Ovary (tissue), 9 donors: ENCODE results near the gene STAP2. TPM values are rescaled to one million over a fixed set of nuclear protein-coding genes. Genes with fewer than 3 reads are reported as not detected.

Source experiments
- DNase-seq, 5 donors: peaks; one replicate each; pipeline ENCODE4 v3.0.0-alpha.2; 2019 to 2020
- H3K27ac ChIP-seq, 2 donors: fragments of 200-600 bp; one replicate each; pipeline versions ENCODE4 v1.5.1 to v1.8.0; 2019 to 2022
- H3K27me3 ChIP-seq: fragments of 200-600 bp; one replicate; pipeline ENCODE4 v1.8.0; 2022
- H3K36me3 ChIP-seq: fragments of 200-600 bp; sonication (generic); one replicate; pipeline ENCODE4 v1.5.1; 2019
- H3K4me1 ChIP-seq: one replicate; pipeline ENCODE4 v1.8.1; 2013; ENCODE audit warnings: mild to moderate bottlenecking, moderate library complexity; ENCODE audit not compliant: insufficient read depth
- H3K4me3 ChIP-seq: fragments of 200-600 bp; sonication (generic); one replicate; pipeline ENCODE4 v1.5.1; 2017
- H3K9me3 ChIP-seq, 2 donors: fragments of 200-600 bp in 1 of 2; sonication (generic) in 1 of 2; one replicate each; pipeline versions ENCODE4 v1.5.1 to v1.8.1; 2013 to 2019; ENCODE audit warnings: mild to moderate bottlenecking in 1 of 2, moderate library complexity in 1 of 2
- EP300 ChIP-seq: sonication (generic); formaldehyde crosslinking; IDR thresholded peaks from one replicate; pipeline ENCODE4 v1.6.1; 2017; ENCODE audit warnings: antibody characterized with exemption
- POLR2A ChIP-seq: fragments of 450-650 bp; IDR thresholded peaks from one replicate; pipeline ENCODE4 v1.6.1; 2017; ENCODE audit warnings: antibody characterized with exemption, mild to moderate bottlenecking, moderate library complexity
- WGBS, 3 donors: extraction: QIAGEN DNeasy Blood & Tissue Kit in 1 of 3; methylation state at CpG; one replicate each; pipeline versions ENCODE4 v1.1.5 to v1.1.7; 2013 to 2017; 5-methylcytosine and 5-hydroxymethylcytosine counted together
- intact Hi-C, 4 donors: fragments of 100-400 bp; cut with DNase I; formaldehyde crosslinking; loops; one replicate each; pipeline versions ENCODE4 v1.11.0 to v1.15.1; 2022 to 2023
- polyA plus RNA-seq, 2 donors: library from polyadenylated mRNA; stranded (reverse); fragments of 200-250 nt in 1 of 2; fragments of 350-450 nt in 1 of 2; fragmentation: Illumina TruSeq in 1 of 2; extraction: RNeasy Lipid Tissue Mini Kit (QIAGEN cat#74804) in 1 of 2; gene quantifications; one replicate each; pipeline ENCODE4 v1.2.3, GENCODE V29; 2013 to 2014
- total RNA-seq, 7 donors: library from RNA; depleted of rRNA in 2 of 7; stranded (reverse); fragments of >200 nt in 2 of 7; fragmentation: NEBNext Ultra II Directional in 3 of 7; extraction: Animal tissue kit (Norgen Biotek cat#: 25700) in 3 of 7; gene quantifications; one replicate each; pipeline versions ENCODE4 v1.1.0 to v1.2.4, GENCODE V29; 2016 to 2023
- TF ChIP-seq, protein P1 (sequence below), 3 donors: fragments of 450-650 bp in 2 of 3; fragments of 200-600 bp in 1 of 3; IDR thresholded peaks; one replicate each; pipeline versions ENCODE4 v1.5.1 to v1.8.0; 2016 to 2022; ENCODE audit warnings: antibody characterized with exemption in 3 of 3, mild to moderate bottlenecking in 1 of 3
- donor health status: DM: no; HTN: no; CAD: no; lungs with moderate emphysema.
- donor health status: DM: no; HTN: no; CAD: no.
- donor health status: Bipolar disorder and iron deficiency.
- donor health status: DM: yes; HTN: yes; CAD: no.
- donor health status: DM: no; HTN: no; CAD: no.
- donor health status: DM: yes; HTN: yes; CAD: no.

STAP2 gene
- total and polyA plus RNA-seq, 9 donors: 9.7 to 32.5 (median 17.5) TPM

DNA sequence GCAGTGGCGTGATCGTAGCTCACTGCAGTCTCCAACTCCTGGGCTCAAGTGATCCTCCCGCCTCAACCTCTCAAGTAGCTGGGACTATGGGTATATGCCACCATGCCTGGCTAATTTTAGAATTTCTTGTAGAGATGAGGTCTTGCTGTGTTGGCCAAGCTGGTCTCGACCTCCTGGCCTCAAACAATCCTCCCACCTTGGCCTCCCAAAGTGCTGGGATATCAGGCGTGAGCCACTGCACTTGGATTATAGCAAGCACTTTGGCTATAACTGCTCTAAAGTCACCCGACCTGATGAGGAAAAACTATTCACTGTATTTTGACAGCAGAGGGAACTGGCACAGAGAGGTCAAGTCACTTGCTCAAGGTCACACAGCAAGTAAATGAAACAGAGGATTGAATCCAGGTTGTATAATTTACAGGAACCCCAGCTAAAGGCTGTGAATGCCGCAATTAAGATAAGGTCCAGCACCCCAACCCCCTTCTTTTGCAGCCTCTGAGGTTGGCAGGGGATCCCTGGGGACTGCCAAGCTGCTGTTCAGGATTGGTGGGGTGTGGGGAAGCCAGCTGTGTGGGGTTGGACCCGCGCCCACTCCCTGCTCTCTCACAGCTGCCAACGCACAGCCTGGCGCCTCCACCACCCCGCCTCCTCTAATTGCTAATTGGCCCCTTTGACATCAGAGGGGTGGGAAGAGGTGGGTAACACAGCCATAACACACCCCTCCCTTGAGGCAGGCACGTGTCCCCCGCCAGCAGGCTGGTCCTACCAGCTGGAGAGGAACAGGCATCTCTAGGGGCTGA lies 42.5 kb downstream of the STAP2 start:
- Histone ChIP-seq H3K9me3 (no peaks in the 10 kb centered on the region), H3K27me3 (no peaks in the 10 kb centered on the region), H3K36me3 (no peaks in the 10 kb centered on the region), H3K4me3 (no peak overlapping the region), H3K4me1 (no peaks in the 10 kb centered on the region), H3K27ac (no peak overlapping the region)
- DNase-seq: no peak
- intact Hi-C loops: no loop called here
- no peak for TF ChIP-seq POLR2A
- TF ChIP-seq, protein P1, sequence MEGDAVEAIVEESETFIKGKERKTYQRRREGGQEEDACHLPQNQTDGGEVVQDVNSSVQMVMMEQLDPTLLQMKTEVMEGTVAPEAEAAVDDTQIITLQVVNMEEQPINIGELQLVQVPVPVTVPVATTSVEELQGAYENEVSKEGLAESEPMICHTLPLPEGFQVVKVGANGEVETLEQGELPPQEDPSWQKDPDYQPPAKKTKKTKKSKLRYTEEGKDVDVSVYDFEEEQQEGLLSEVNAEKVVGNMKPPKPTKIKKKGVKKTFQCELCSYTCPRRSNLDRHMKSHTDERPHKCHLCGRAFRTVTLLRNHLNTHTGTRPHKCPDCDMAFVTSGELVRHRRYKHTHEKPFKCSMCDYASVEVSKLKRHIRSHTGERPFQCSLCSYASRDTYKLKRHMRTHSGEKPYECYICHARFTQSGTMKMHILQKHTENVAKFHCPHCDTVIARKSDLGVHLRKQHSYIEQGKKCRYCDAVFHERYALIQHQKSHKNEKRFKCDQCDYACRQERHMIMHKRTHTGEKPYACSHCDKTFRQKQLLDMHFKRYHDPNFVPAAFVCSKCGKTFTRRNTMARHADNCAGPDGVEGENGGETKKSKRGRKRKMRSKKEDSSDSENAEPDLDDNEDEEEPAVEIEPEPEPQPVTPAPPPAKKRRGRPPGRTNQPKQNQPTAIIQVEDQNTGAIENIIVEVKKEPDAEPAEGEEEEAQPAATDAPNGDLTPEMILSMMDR (IDR thresholded peaks at IDR 0.05): no peak
- no peak for TF ChIP-seq EP300
- 28 to 32% (median 28%) methylated on average over 14 of the region's 14 CpGs for WGBS, 3 donors

DNA sequence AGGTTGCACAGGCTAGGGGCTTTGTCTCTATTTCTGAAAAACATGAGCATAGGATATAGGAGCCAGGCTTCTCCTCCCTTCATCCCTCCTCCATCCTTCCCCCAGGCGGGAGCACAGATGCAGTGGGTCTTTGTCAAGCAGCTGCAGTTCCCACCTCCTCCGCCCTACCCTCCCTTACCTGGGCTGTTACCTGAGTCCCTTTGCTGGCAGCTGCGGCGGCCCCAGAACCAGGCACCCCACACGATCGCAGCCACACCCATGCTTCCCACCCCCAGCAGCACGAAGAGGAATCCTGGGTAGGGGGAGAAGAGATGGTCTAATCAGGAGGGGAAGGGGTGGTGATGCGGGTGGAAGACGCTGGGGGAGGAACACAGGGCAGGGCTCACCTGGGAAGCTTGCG lies 44.2 kb downstream of the STAP2 start:
- no peaks in the 10 kb centered on the region for H3K36me3 ChIP-seq
- no peaks in the 10 kb centered on the region for H3K27me3 ChIP-seq
- H3K4me1 ChIP-seq: no peaks in the 10 kb centered on the region
- WGBS, 3 donors: 28 to 49% (median 40%) methylated on average over 10 of the region's 10 CpGs
- TF ChIP-seq POLR2A (no peak), EP300 (no peak)
- TF ChIP-seq, protein P1 (IDR thresholded peaks at IDR 0.05): no peak
- H3K9me3 ChIP-seq: no peaks in the 10 kb centered on the region
- intact Hi-C loops: no loop called here
- H3K4me3 ChIP-seq: no peak overlapping the region
- no peak overlapping the region for H3K27ac ChIP-seq
- DNase-seq: no peak

DNA sequence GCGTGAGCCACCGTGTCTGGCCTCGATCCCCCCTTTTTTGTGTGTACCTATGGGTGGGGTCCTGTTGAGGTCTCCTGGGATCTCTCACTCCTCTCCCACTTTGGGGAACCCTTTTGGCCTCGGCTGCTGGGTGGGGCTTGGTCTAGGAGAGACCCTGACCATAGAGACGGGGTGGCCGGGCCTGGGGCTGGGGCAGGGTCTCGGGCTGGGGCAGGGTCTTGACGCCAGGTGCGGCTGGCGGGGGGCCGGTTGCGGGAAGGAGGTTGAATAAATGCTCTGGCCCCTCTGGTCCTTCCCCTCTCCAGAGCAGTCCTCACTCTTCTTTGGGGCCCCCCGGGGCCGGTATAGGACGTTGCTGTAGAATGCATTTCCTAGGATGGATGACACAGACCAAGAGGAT lies 46.1 kb downstream of the STAP2 start:
- no peaks in the 10 kb centered on the region for H3K9me3 ChIP-seq
- WGBS, 3 donors: 80 to 89% (median 85%) methylated on average over 15 of the region's 15 CpGs
- no peaks in the 10 kb centered on the region for H3K4me1 ChIP-seq
- intact Hi-C loops: no loop called here
- H3K27me3 ChIP-seq: no peaks in the 10 kb centered on the region
- TF ChIP-seq POLR2A: no peak
- TF ChIP-seq, protein P1 (IDR thresholded peaks at IDR 0.05): no peak
- no peak for TF ChIP-seq EP300
- no peak overlapping the region for H3K4me3 ChIP-seq
- H3K36me3 ChIP-seq: no peaks in the 10 kb centered on the region
- no peak overlapping the region for H3K27ac ChIP-seq
- no peak for DNase-seq

DNA sequence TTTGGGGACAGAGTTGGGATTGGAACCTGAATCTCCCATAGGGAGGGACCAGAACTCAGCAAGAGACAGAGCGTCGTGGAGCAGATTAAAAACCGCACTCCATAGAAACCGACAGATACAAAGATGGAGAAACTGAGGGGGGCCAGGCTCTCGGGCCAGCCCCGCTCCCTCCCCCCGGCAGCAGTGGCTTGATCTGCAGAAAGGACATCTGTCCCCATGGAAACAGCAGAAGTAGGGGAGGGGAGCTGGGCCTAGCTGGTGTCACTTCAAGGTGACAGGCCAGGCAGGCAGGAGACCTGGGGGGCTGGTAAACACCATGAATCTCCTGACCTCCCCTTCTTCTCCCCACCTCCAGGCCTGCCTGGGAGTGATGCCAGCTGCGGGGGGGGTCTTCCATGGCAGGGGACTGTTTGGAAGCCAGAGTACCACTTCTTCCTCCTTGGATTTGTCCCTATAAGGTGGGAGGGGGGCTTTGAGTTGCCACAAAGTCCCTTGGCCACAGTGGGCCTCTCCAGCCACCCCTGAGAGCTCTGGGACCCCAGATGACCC lies 47.4 kb downstream of the STAP2 start:
- TF ChIP-seq POLR2A: no peak
- H3K36me3 ChIP-seq: no peaks in the 10 kb centered on the region
- DNase-seq: no peak
- 69 to 76% (median 75%) methylated on average over 8 of the region's 8 CpGs for WGBS, 3 donors
- no peaks in the 10 kb centered on the region for H3K27me3 ChIP-seq
- no peak overlapping the region for H3K27ac ChIP-seq
- H3K4me1 ChIP-seq: no peaks in the 10 kb centered on the region
- H3K4me3 ChIP-seq: no peak overlapping the region
- H3K9me3 ChIP-seq: no peaks in the 10 kb centered on the region
- intact Hi-C loops: no loop called here
